Left lung (tissue), 10 donors: ENCODE measurements around the gene ATP6V1B1. TPM values are rescaled to one million over a fixed set of nuclear protein-coding genes. Genes with fewer than 3 reads are reported as not detected.

Source experiments
- ATAC-seq: fragments of 200-7000 bp; cut with Tn5 transposase; one replicate; pipeline ENCODE4 v1.9.1; 2020; ENCODE audit warnings: moderate library complexity
- DNase-seq, 4 donors: peaks; one replicate each; pipeline ENCODE4 v3.0.0-alpha.2; 2013 to 2020
- H3K27ac ChIP-seq, 2 donors: fragments of 200-600 bp; sonication (generic) in 1 of 2; one replicate each; pipeline versions ENCODE4 v1.5.0 to v1.8.0; 2020 to 2021
- H3K27me3 ChIP-seq, 2 donors: fragments of 200-600 bp; sonication (generic) in 1 of 2; one replicate each; pipeline versions ENCODE4 v1.5.0 to v1.8.0; 2020 to 2021
- H3K36me3 ChIP-seq, 2 donors: fragments of 200-600 bp; sonication (generic) in 1 of 2; one replicate each; pipeline versions ENCODE4 v1.5.0 to v1.8.0; 2020 to 2021
- H3K4me1 ChIP-seq, 2 donors: fragments of 200-600 bp; one replicate each; pipeline ENCODE4 v1.8.0; 2021
- H3K4me3 ChIP-seq, 2 donors: fragments of 200-600 bp; sonication (generic) in 1 of 2; one replicate each; pipeline versions ENCODE4 v1.5.0 to v1.8.0; 2020 to 2021; ENCODE audit warnings: mild to moderate bottlenecking in 1 of 2
- H3K9me3 ChIP-seq, 2 donors: fragments of 200-600 bp; sonication (generic) in 1 of 2; one replicate each; pipeline versions ENCODE4 v1.5.0 to v1.8.0; 2020 to 2021
- CTCF ChIP-seq, 2 donors: fragments of 200-600 bp; sonication (generic) in 1 of 2; IDR thresholded peaks; one replicate each; pipeline versions ENCODE4 v1.5.0 to v1.8.0; 2021; ENCODE audit warnings: antibody characterized with exemption in 2 of 2
- intact Hi-C, 2 donors: fragments of 100-400 bp; cut with DNase I; formaldehyde crosslinking; loops; one replicate each; pipeline versions ENCODE4 v1.11.2 to v1.14.2; 2022
- polyA plus RNA-seq, 6 donors: library from polyadenylated mRNA; unstranded; fragments of 120-200 nt; gene quantifications; one replicate each; pipeline ENCODE4 v1.2.1, GENCODE V29; 2013; ENCODE audit not compliant: insufficient read length in 6 of 6
- total RNA-seq, 2 donors: library from RNA; stranded (reverse); fragmentation: NEBNext Ultra II Directional; extraction: Animal tissue kit (Norgen Biotek cat#: 25700); gene quantifications; one replicate each; pipeline ENCODE4 v1.2.1, GENCODE V29; 2021
- donor health status: DM: no; HTN: yes; CAD: no.
- donor health status: DM: no; HTN: no; CAD: no.

Gene ATP6V1B1
- total and polyA plus RNA-seq, 8 donors: 0.76 to 5.5 (median 4.7) TPM

GRCh38 chr2:70977605-70978205 is 42.0 kb downstream of the ATP6V1B1 start:
- no peaks in the 10 kb centered on the region for H3K9me3 ChIP-seq
- DNase-seq (peak in 2 of 4 donors; percentile 40 to 68), ATAC-seq (peak; percentile 22)
- H3K4me3 ChIP-seq: peak overlapping the region; percentile 39 to 61
- intact Hi-C loops: no loop called here
- TF ChIP-seq CTCF (IDR thresholded peaks at IDR 0.05): peak in 1 of 2 donors; percentile 20
- peaks cover 0 to 16% of the 10 kb centered on the region in 2 donors for H3K27me3 ChIP-seq
- peaks cover 10 to 25% of the 10 kb centered on the region in 2 donors for H3K4me1 ChIP-seq
- H3K27ac ChIP-seq: peak overlapping the region; percentile 83 to 84
- H3K36me3 ChIP-seq: no peaks in the 10 kb centered on the region

GRCh38 chr2:70978341-70979179 is 42.9 kb downstream of the ATP6V1B1 start, which contains the start of gene ANKRD53:
Gene ANKRD53, plus strand, starts transcription at chr2:70978630. Its CDS starts 16 bp downstream, at chr2:70978646.
- ATAC-seq (peak; percentile 70), DNase-seq (peak in 3 of 4 donors; percentile 43 to 88 (median 59))
- H3K4me1 ChIP-seq: peaks cover 10 to 25% of the 10 kb centered on the region in 2 donors
- intact Hi-C loops: no loop called here
- H3K4me3 ChIP-seq: peak within 1 kb of the TSS; percentile 39 to 61
- peak within 1 kb of the TSS; percentile 83 to 84 for H3K27ac ChIP-seq
- H3K36me3 ChIP-seq: no peaks in the 10 kb centered on the region
- H3K27me3 ChIP-seq: peaks cover 0 to 16% of the 10 kb centered on the region in 2 donors
- no peak for TF ChIP-seq CTCF (IDR thresholded peaks at IDR 0.05)
- H3K9me3 ChIP-seq: no peaks in the 10 kb centered on the region

GRCh38 chr2:70979180-70979488 is 43.4 kb downstream of the ATP6V1B1 start:
- H3K4me1 ChIP-seq: peaks cover 10 to 25% of the 10 kb centered on the region in 2 donors
- intact Hi-C loops: no loop called here
- H3K27ac ChIP-seq: peak overlapping the region in 1 of 2 donors; percentile 84
- H3K36me3 ChIP-seq: no peaks in the 10 kb centered on the region
- ATAC-seq (no peak), DNase-seq (peak in 1 of 4 donors; percentile 42)
- TF ChIP-seq CTCF (IDR thresholded peaks at IDR 0.05): no peak
- no peaks in the 10 kb centered on the region for H3K9me3 ChIP-seq
- H3K4me3 ChIP-seq: peak overlapping the region; percentile 39 to 61
- H3K27me3 ChIP-seq: peaks cover 0 to 16% of the 10 kb centered on the region in 2 donors

- no peaks in the 10 kb centered on the region for H3K36me3 ChIP-seq
- intact Hi-C loops: no loop called here
- no peak overlapping the region for H3K27ac ChIP-seq
- H3K4me3 ChIP-seq: no peak overlapping the region
- no peaks in the 10 kb centered on the region for H3K9me3 ChIP-seq
- peaks cover 10 to 28% of the 10 kb centered on the region in 2 donors for H3K4me1 ChIP-seq
- peaks cover 0 to 16% of the 10 kb centered on the region in 2 donors for H3K27me3 ChIP-seq
- ATAC-seq (no peak), DNase-seq (peak in 1 of 4 donors; percentile 58)
- no peak for TF ChIP-seq CTCF (IDR thresholded peaks at IDR 0.05)
These were observed 43.9 kb downstream of the ATP6V1B1 start for GRCh38 chr2:70979626-70980025.

- no peak for TF ChIP-seq CTCF (IDR thresholded peaks at IDR 0.05)
- DNase-seq: no peak
- Histone ChIP-seq H3K4me1 (peaks cover 10 to 42% of the 10 kb centered on the region in 2 donors), H3K36me3 (peaks cover 0 to 11% of the 10 kb centered on the region in 2 donors), H3K9me3 (no peaks in the 10 kb centered on the region), H3K27me3 (peaks cover 0 to 16% of the 10 kb centered on the region in 2 donors), H3K4me3 (no peak overlapping the region), H3K27ac (no peak overlapping the region)
- ATAC-seq: no peak
- intact Hi-C loops: no loop called here
These were observed 45.7 kb downstream of the ATP6V1B1 start for GRCh38 chr2:70981421-70981820.
